ENCODE measurements around the gene CDCA4. TPM values are rescaled to one million over a fixed set of nuclear protein-coding genes. Genes with fewer than 3 reads are reported as not detected.

The CDCA4 gene
- total RNA-seq, 1 experiment from 2014 or later = 32.4 TPM

DNA sequence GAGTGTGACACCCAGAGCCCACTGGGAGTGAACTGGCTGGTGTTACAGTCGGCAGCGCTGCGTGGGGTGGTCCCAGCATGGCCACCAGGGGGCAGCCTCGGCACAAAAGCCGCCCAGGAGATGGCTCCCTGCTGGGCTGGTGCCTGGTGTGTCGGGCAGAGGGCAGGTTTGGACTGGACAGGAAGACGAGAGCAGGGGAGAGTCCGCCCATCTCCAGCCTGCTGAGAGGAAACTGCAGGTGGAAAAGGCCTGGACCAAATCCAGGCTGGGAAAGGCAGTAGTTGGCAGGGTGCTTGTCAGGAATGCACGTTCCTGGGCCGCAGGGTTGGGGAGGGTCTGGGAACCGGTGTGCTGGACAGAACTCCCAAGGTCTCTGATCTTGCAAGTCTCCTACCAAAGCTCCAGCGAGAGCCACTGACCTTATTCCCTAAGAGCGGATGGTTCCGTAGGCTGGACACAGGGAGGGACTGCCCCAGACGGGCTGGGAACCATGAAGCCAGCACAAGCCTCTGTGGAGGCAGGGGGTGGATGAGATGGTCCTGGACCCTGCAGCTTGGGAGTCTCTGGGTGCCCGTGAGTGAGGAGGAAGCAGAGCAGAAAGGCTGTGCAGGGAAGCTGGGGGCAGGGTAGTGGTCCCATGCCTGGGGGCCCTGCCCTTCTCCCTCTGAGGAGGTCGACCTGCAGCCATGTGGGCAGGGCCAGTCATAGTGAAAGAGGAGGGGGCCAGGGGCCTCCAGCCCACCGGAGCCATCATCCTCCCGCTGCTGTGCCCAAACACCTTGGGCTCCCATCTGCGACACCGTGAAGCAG is 44.5 kb downstream of the CDCA4 start:
- H3K27me3 Mint-ChIP-seq (ENCODE audit: unreplicated experiment) = no peaks in the 10 kb centered on the region
- H3K4me1 Mint-ChIP-seq (ENCODE audit: low read depth, unreplicated experiment) = peaks cover 52% of the 10 kb centered on the region
- peak; percentile 93 for DNase-seq
- no TSS peak for BruUV-seq (replicated peaks)
- peak overlapping the region; percentile 92 for H3K4me3 Mint-ChIP-seq (ENCODE audit: low read depth, unreplicated experiment)
- intact Hi-C loops (cut with micrococcal nuclease; ENCODE audit: unreplicated experiment) = loop anchor here (2.0 to 10.0 kb wide), 2 partner anchors 82 to 110 kb away; no protein-coding TSS in a partner anchor
- H3K9me3 Mint-ChIP-seq (ENCODE audit: low read depth, unreplicated experiment) = no peaks in the 10 kb centered on the region
- TF ChIP-seq, protein P1, sequence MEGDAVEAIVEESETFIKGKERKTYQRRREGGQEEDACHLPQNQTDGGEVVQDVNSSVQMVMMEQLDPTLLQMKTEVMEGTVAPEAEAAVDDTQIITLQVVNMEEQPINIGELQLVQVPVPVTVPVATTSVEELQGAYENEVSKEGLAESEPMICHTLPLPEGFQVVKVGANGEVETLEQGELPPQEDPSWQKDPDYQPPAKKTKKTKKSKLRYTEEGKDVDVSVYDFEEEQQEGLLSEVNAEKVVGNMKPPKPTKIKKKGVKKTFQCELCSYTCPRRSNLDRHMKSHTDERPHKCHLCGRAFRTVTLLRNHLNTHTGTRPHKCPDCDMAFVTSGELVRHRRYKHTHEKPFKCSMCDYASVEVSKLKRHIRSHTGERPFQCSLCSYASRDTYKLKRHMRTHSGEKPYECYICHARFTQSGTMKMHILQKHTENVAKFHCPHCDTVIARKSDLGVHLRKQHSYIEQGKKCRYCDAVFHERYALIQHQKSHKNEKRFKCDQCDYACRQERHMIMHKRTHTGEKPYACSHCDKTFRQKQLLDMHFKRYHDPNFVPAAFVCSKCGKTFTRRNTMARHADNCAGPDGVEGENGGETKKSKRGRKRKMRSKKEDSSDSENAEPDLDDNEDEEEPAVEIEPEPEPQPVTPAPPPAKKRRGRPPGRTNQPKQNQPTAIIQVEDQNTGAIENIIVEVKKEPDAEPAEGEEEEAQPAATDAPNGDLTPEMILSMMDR (IDR thresholded peaks at IDR 0.05; ENCODE audit: unreplicated experiment) = peak; percentile 91
- CTCF ChIA-PET = interaction anchor here (1.0 kb wide), 1 partner anchor 9 kb away, joined by 5 read pairs; no protein-coding TSS in a partner anchor
- peak overlapping the region; percentile 54 for H3K27ac Mint-ChIP-seq (ENCODE audit: unreplicated experiment)
- H3K36me3 Mint-ChIP-seq (ENCODE audit: insufficient read depth, unreplicated experiment) = peaks cover 57% of the 10 kb centered on the region

DNA sequence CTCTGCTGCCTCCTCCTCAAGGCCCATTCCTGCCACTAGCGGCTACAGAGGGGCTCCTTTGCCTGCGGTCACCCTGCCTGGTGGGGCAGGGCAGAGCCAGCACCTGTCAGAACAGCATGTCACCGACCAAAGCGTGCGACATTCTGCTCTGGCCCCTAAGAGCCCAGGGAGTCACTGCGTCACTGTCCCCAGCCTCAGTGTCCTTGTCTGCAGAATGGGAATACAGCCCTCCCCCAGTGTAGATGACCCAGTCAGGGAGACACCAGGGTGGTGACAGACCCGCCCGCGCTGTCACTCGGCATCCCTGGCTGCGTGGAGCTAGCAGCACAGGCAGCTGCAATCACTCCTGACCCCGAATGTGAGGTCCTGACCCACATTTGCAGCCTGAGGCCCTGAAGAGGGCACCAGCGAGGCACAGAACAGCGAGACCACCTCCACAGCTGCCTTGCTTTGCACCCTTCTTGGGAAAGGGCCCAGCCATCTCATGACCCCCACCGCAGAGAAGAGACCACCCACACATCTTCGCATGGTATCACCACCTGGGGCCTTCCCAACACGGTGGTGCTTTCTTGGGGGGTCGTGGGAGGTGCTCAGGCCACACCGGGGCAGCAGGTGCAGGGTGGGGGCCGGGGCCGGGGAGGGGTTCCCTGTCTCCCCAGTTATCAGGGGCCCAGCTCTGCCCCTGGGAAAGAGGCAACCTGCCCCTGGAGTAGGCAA is 45.2 kb downstream of the CDCA4 start:
- BruUV-seq (replicated peaks) = no TSS peak
- Mint-ChIP-seq H3K9me3 (ENCODE audit: low read depth, unreplicated experiment) (no peaks in the 10 kb centered on the region), H3K27ac (ENCODE audit: unreplicated experiment) (peak overlapping the region; percentile 54), H3K36me3 (ENCODE audit: insufficient read depth, unreplicated experiment) (peaks cover 65% of the 10 kb centered on the region), H3K4me3 (ENCODE audit: low read depth, unreplicated experiment) (peak overlapping the region; percentile 92), H3K27me3 (ENCODE audit: unreplicated experiment) (no peaks in the 10 kb centered on the region), H3K4me1 (ENCODE audit: low read depth, unreplicated experiment) (peaks cover 57% of the 10 kb centered on the region)
- TF ChIP-seq, protein P1 (IDR thresholded peaks at IDR 0.05; ENCODE audit: unreplicated experiment) = no peak
- CTCF ChIA-PET = interaction anchor here (0.7 to 1.0 kb wide), 2 partner anchors 9 to 230 kb away, joined by 3 to 5 read pairs; no protein-coding TSS in a partner anchor
- intact Hi-C loops (cut with micrococcal nuclease; ENCODE audit: unreplicated experiment) = loop anchor here (2.0 to 10.0 kb wide), 2 partner anchors 81 to 111 kb away; no protein-coding TSS in a partner anchor
- no peak for DNase-seq

DNA sequence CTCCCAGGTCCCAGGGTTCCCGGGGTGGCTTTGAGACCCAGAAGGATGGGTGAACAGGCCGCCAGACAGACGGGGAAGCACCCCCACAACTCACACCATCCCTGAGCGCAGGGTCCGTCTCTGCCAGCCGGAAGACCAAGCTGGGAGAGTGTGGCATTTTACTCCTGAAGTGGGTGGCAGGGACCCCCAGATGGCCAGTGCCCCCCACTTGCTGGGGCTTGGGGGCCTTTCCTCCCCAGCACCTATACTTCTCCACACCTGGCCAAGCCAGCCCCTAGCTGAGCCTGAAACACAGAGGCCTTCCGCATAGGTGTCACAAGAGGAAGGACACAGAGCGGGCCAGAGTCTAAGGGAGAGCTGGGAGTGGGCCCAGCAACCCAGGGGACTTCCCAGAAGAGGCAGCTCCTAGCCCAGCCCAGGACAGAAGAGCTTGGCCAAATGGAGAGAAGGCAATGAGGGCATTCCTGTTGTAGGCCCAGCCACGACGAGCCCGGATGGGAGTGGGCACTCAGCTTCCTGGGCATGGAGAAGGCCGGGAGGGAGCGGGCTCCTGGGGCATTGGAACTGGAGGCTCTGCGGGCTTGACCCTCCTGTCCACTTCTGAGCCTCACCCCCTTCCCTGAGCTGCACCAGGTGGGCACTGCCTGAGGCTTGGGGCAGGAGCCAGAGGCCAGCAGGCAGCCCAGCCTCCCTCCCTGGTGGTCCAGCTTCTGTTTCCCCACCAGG is 46.1 kb downstream of the CDCA4 start:
- peak overlapping the region; percentile 43 for H3K4me3 Mint-ChIP-seq (ENCODE audit: low read depth, unreplicated experiment)
- TF ChIP-seq, protein P1 (IDR thresholded peaks at IDR 0.05; ENCODE audit: unreplicated experiment) = no peak
- no TSS peak for BruUV-seq (replicated peaks)
- CTCF ChIA-PET = interaction anchor here (0.5 kb wide), 1 partner anchor 199 kb away, joined by 8 read pairs; no protein-coding TSS in a partner anchor
- intact Hi-C loops (cut with micrococcal nuclease; ENCODE audit: unreplicated experiment) = loop anchor here (5.0 to 10.0 kb wide), 3 partner anchors 43 to 80 kb away; partner anchors contain the start of gene CDCA4
- no peak for DNase-seq
- no peaks in the 10 kb centered on the region for H3K9me3 Mint-ChIP-seq (ENCODE audit: low read depth, unreplicated experiment)
- H3K27me3 Mint-ChIP-seq (ENCODE audit: unreplicated experiment) = no peaks in the 10 kb centered on the region
- peaks cover 70% of the 10 kb centered on the region for H3K36me3 Mint-ChIP-seq (ENCODE audit: insufficient read depth, unreplicated experiment)
- peak overlapping the region; percentile 84 for H3K27ac Mint-ChIP-seq (ENCODE audit: unreplicated experiment)
- peaks cover 51% of the 10 kb centered on the region for H3K4me1 Mint-ChIP-seq (ENCODE audit: low read depth, unreplicated experiment)

DNA sequence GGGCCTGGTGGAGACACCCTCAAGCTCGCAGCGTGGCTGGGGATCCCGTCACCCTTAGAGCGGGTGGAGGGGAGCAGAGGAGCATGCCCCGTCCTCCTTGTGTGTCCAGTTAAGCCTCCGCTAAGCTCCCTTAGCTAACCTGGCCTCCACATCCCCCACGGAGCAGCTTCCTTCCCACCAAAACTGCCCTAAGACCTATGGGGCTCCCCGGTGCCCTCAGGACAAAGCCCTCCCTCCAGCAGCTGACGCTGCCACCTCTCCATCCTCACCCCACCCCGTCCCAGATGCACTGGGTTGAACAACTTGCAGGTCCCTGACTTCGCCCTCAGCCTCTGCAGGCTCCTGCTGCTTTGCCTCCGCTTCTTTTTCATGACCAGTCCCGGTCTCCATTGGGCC is 46.7 kb downstream of the CDCA4 start:
- DNase-seq = no peak
- Mint-ChIP-seq H3K4me1 (ENCODE audit: low read depth, unreplicated experiment) (peaks cover 48% of the 10 kb centered on the region), H3K9me3 (ENCODE audit: low read depth, unreplicated experiment) (no peaks in the 10 kb centered on the region), H3K27me3 (ENCODE audit: unreplicated experiment) (no peaks in the 10 kb centered on the region), H3K27ac (ENCODE audit: unreplicated experiment) (peak overlapping the region; percentile 84), H3K4me3 (ENCODE audit: low read depth, unreplicated experiment) (peak overlapping the region; percentile 43), H3K36me3 (ENCODE audit: insufficient read depth, unreplicated experiment) (peaks cover 70% of the 10 kb centered on the region)
- intact Hi-C loops (cut with micrococcal nuclease; ENCODE audit: unreplicated experiment) = loop anchor here (5.0 to 10.0 kb wide), 3 partner anchors 42 to 79 kb away; partner anchors contain the start of gene CDCA4
- TF ChIP-seq, protein P1 (IDR thresholded peaks at IDR 0.05; ENCODE audit: unreplicated experiment) = no peak
- CTCF ChIA-PET = interaction anchor here (0.5 to 2.5 kb wide), 5 partner anchors 9 to 198 kb away, joined by 3 to 10 read pairs (median 4); no protein-coding TSS in a partner anchor
- BruUV-seq (replicated peaks) = no TSS peak
